Esophagus muscularis mucosa (tissue), 4 donors: ENCODE measurements around the gene RPS6KA2. TPM values are rescaled to one million over a fixed set of nuclear protein-coding genes. Genes with fewer than 3 reads are reported as not detected.

Experiments
- DNase-seq: peaks from one replicate; pipeline ENCODE4 v3.0.0-alpha.2; 2017; ENCODE audit errors: extremely low spot score
- H3K27ac ChIP-seq, 4 donors: fragments of 200-600 bp; sonication (generic); replicated peaks in 1 of 4; 1 replicate in 3 of 4; 2 replicates in 1 of 4; pipeline ENCODE4 v1.5.1; 2016 to 2019; ENCODE audit warnings: mild to moderate bottlenecking in 1 of 4
- H3K27me3 ChIP-seq, 4 donors: fragments of 200-600 bp; sonication (generic); one replicate each; pipeline versions ENCODE4 v1.5.1 to v1.6.0; 2016 to 2019
- H3K36me3 ChIP-seq, 4 donors: fragments of 200-600 bp; sonication (generic); one replicate each; pipeline ENCODE4 v1.5.1; 2016 to 2019
- H3K4me1 ChIP-seq, 4 donors: fragments of 200-600 bp; sonication (generic); one replicate each; pipeline ENCODE4 v1.5.1; 2016 to 2019
- H3K4me3 ChIP-seq, 4 donors: fragments of 200-600 bp; sonication (generic); 1 replicate in 2 of 4; 2 replicates in 2 of 4; pipeline ENCODE4 v1.5.1; 2016 to 2019; ENCODE audit warnings: mild to moderate bottlenecking in 4 of 4, moderate library complexity in 1 of 4
- H3K9me3 ChIP-seq, 4 donors: fragments of 200-600 bp; sonication (generic); 1 replicate in 3 of 4; 2 replicates in 1 of 4; pipeline ENCODE4 v1.5.1; 2016 to 2019
- CTCF ChIP-seq, 3 experiments: fragments of 200-600 bp in 2 of 3; fragments of 450-650 bp in 1 of 3; sonication (generic) in 2 of 3; IDR thresholded peaks; one replicate each; pipeline ENCODE4 v1.5.1; 2017 to 2019; ENCODE audit warnings: antibody characterized with exemption in 3 of 3, mild to moderate bottlenecking in 2 of 3, moderate library complexity in 1 of 3
- EP300 ChIP-seq: sonication (generic); formaldehyde crosslinking; IDR thresholded peaks from one replicate; pipeline ENCODE4 v1.6.1; 2017; ENCODE audit warnings: antibody characterized with exemption
- POLR2A ChIP-seq: fragments of 450-650 bp; IDR thresholded peaks from one replicate; pipeline ENCODE4 v1.6.1; 2017; ENCODE audit warnings: antibody characterized with exemption, moderate library complexity, mild to moderate bottlenecking, low read depth
- POLR2AphosphoS5 ChIP-seq, 2 donors: sonication (generic); formaldehyde crosslinking; IDR thresholded peaks; one replicate each; pipeline ENCODE4 v1.6.1; 2017; ENCODE audit warnings: antibody characterized with exemption in 2 of 2
- WGBS: methylation state at CpG from one replicate; pipeline ENCODE4 v1.1.5; 2018; 5-methylcytosine and 5-hydroxymethylcytosine counted together
- intact Hi-C: fragments of 100-400 bp; cut with DNase I; formaldehyde crosslinking; loops from one replicate; pipeline ENCODE4 v1.15.1; 2023
- total RNA-seq, 4 donors: library from RNA; depleted of rRNA; stranded (reverse); fragments of >200 nt; gene quantifications; one replicate each; pipeline versions ENCODE4 v1.1.0 to v1.2.1, GENCODE V29; 2016

Gene RPS6KA2
- total RNA-seq, 4 donors from 2014 or later = 83.9 to 126 (median 112) TPM

- Histone ChIP-seq H3K4me1 (peaks cover 0 to 6% (median 2%) of the 10 kb centered on the region in 4 donors), H3K36me3 (peaks cover 18 to 96% (median 89%) of the 10 kb centered on the region in 4 donors), H3K27me3 (no peaks in the 10 kb centered on the region), H3K4me3 (no peak overlapping the region), H3K27ac (no peak overlapping the region), H3K9me3 (no peaks in the 10 kb centered on the region)
- no peak for DNase-seq
- TF ChIP-seq POLR2AphosphoS5 (IDR thresholded peaks at IDR 0.05) (no peak), EP300 (no peak), CTCF (IDR thresholded peaks at IDR 0.05) (no peak), POLR2A (no peak)
- intact Hi-C loops = no loop called here
- WGBS = 96% methylated on average over 9 of the region's 9 CpGs
Observed at GRCh38 chr6:166504100-166504499, 123.0 kb downstream of the RPS6KA2 start.

GRCh38 chr6:166503167-166503744 lies 123.8 kb downstream of the RPS6KA2 start:
- intact Hi-C loops = no loop called here
- Histone ChIP-seq H3K4me3 (no peak overlapping the region), H3K27ac (no peak overlapping the region), H3K4me1 (peaks cover 0 to 6% (median 2%) of the 10 kb centered on the region in 4 donors), H3K27me3 (no peaks in the 10 kb centered on the region), H3K36me3 (peaks cover 15 to 96% (median 88%) of the 10 kb centered on the region in 4 donors), H3K9me3 (no peaks in the 10 kb centered on the region)
- no peak for DNase-seq
- WGBS = 93% methylated on average over 4 of the region's 12 CpGs
- no peak for TF ChIP-seq POLR2AphosphoS5 (IDR thresholded peaks at IDR 0.05)
- TF ChIP-seq POLR2A = no peak
- no peak for TF ChIP-seq CTCF (IDR thresholded peaks at IDR 0.05)
- no peak for TF ChIP-seq EP300

GRCh38 chr6:166502453-166502852 lies 124.6 kb downstream of the RPS6KA2 start:
- intact Hi-C loops = no loop called here
- Histone ChIP-seq H3K36me3 (peaks cover 11 to 96% (median 88%) of the 10 kb centered on the region in 4 donors), H3K27me3 (no peaks in the 10 kb centered on the region), H3K9me3 (no peaks in the 10 kb centered on the region), H3K27ac (no peak overlapping the region), H3K4me1 (peaks cover 0 to 6% (median 2%) of the 10 kb centered on the region in 4 donors), H3K4me3 (no peak overlapping the region)
- no peak for DNase-seq
- TF ChIP-seq EP300 (no peak), CTCF (IDR thresholded peaks at IDR 0.05) (no peak), POLR2AphosphoS5 (IDR thresholded peaks at IDR 0.05) (no peak), POLR2A (no peak)
- 66% methylated on average over 13 of the region's 14 CpGs for WGBS

- Histone ChIP-seq H3K4me1 (peaks cover 0 to 6% (median 2%) of the 10 kb centered on the region in 4 donors), H3K4me3 (no peak overlapping the region), H3K9me3 (no peaks in the 10 kb centered on the region), H3K36me3 (peaks cover 11 to 95% (median 88%) of the 10 kb centered on the region in 4 donors), H3K27me3 (no peaks in the 10 kb centered on the region), H3K27ac (no peak overlapping the region)
- TF ChIP-seq EP300 = no peak
- TF ChIP-seq POLR2AphosphoS5 (IDR thresholded peaks at IDR 0.05) = no peak
- TF ChIP-seq POLR2A = no peak
- TF ChIP-seq CTCF (IDR thresholded peaks at IDR 0.05) = no peak
- WGBS = 96% methylated on average over 14 of the region's 14 CpGs
- intact Hi-C loops = no loop called here
- DNase-seq = no peak
Observed at GRCh38 chr6:166501246-166501645, 125.8 kb downstream of the RPS6KA2 start.

- no peak for TF ChIP-seq EP300
- no peak for TF ChIP-seq POLR2A
- no peak for TF ChIP-seq CTCF (IDR thresholded peaks at IDR 0.05)
- no peak for TF ChIP-seq POLR2AphosphoS5 (IDR thresholded peaks at IDR 0.05)
- no peaks in the 10 kb centered on the region for H3K9me3 ChIP-seq
- H3K36me3 ChIP-seq = peaks cover 11 to 95% (median 87%) of the 10 kb centered on the region in 4 donors
- intact Hi-C loops = no loop called here
- no peak overlapping the region for H3K4me3 ChIP-seq
- DNase-seq = no peak
- 90% methylated on average over 4 of the region's 7 CpGs for WGBS
- H3K4me1 ChIP-seq = peaks cover 0 to 6% (median 2%) of the 10 kb centered on the region in 4 donors
- H3K27me3 ChIP-seq = no peaks in the 10 kb centered on the region
- no peak overlapping the region for H3K27ac ChIP-seq
Observed at GRCh38 chr6:166500246-166500645, 126.8 kb downstream of the RPS6KA2 start.
